CD4-positive, alpha-beta T cell treated with Interleukin-2 at 100 ng/mL for 4 hours (primary cell): Measurements from ENCODE around the gene NHERF2.

Experiments
- DNase-seq: peaks from one replicate; pipeline ENCODE4 v3.0.0-alpha.2; 2020; ENCODE audit warnings: low spot score

NHERF2 gene

GRCh38 chr16:1991135-1991551, 35.6 kb upstream of the NHERF2 start:
- DNase-seq, result peak; percentile 66

- DNase-seq, result no peak
Observed at GRCh38 chr16:1991588-1991947, 35.1 kb upstream of the NHERF2 start.

GRCh38 chr16:1991948-1992703, 34.6 kb upstream of the NHERF2 start:
- peak; percentile 97 for DNase-seq

GRCh38 chr16:1992704-1993317, 33.9 kb upstream of the NHERF2 start:
- no peak for DNase-seq

DNA sequence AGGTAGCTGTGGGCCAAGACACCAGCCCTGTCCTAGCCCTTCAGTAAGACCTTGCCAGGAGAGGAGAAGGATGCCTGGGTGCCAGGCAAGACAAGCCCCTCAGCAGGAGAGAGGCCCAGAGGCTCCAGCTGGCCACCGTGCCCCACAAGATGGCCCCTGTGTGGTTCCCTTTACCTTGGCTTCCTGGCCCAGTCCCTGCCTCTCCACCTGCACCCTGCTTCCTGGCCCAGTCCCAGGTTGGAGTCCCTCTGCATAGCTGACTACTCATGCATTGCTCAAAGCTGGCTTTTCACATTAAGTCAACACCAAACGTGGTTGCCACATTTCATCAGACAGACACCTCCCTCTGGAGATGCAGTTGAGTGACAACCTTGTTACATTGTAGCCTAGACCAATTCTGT, 33.0 kb upstream of the NHERF2 start:
- no peak for DNase-seq

DNA sequence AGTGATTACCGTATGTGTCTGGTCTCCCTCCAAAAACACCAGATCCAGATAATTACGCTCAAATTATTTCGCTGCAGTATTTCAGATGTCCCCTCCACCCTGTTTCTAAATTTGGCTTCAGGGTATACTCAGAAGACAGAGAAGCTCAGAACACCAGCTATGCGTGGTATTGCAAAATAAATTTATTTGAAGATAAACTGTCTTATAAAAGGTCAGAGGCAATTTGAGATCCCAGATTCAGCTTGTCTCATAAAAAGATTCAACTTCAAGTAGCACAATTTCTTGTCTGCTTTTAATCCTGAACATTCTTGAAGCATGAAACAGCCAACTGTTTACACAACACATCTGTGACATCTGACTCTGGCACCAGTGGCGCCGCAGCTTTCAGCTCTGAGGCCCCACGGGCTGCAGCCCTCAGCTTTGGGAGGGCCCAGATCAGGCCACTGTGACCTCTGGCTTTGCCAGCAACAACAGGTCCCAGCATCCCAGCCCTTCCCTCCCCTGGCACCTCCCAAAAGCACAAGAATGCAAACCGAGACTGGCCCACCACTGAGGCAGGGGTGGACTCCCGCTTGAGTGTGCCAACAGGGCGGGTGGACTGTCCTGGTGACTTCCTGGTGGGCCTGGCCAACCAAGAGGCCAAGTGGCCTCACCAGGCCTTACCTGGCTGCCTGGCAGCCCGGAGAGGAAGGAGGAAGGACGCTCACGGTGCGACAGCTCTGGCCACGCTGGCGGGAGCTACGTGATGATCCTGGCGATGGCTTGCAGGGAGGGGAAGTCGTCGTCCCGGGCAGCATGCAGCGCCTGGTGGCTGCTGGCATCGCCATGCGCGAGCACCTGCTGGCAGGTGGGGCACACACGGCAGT, 29.0 kb upstream of the NHERF2 start:
- no peak for DNase-seq

DNA sequence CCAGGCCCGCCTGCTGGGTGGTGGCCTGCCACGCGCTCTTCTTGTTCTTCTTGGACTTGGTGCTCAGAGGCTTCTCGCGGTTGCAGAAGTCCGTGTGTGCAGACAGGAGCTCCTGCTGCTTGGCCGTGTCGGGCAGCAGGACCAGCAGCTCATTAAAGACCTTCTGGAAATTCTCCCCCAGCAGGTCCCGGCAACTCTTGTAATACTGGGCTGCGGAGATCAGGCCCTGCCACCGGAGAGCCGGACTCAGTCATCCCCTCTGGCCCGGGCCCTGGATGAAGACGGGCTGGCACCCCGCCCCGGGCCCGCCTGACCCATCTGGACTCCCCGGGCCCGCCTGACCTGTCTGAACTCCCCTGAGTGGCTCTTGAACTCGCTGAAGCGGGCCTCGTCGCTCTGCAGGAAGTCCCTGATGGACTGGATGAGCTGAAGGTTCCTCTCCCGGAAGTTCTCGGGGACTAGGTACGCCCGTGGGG, 28.3 kb upstream of the NHERF2 start:
- no peak for DNase-seq

DNA sequence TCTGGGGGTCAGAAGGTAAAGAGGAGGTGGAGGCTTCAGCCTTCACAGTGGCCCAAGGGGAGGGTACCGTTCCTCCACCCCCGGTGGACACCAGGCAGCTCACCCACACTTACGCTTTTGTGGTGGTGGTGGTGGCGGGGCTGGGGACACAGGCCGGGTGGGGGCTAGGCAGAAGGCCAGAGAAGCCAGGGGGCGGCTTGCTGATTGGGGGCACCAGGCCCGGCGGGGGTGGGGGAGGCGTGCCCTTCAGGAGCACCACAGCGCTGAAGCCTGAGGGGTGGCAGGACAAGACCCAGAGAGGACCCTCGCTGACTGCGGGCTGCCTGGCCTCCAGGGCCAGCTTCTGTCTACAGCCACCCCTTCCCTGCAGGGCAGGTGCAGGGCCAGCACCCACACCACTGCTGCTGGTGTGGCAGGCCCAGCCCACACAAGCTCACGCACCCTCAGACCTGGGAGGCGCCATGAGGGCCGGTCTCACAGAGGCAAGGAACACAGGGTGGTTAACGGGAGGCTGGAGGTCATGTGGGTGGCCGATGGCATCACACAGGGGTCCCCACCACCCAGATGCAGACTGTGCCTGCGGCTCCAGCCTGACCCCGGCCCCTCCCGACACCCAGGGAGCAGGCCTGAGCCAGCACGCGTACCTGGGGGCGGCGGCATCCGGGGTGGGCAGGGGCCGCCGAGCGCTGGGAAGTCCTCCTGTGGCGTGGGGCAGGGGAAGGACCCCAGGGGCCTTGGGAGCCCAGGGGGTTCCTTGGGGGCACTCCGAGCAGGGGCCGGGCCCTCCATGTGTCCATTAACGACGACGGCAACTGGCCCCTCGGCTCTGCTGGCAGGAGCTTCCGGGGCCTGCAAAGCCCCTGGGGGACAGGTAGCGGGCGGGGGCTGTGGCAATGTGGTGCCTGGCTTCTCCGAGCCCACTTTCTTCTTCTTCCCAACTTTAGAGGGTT, 27.6 kb upstream of the NHERF2 start:
- DNase-seq, result no peak

- no peak for DNase-seq
Observed at GRCh38 chr16:1999866-2000514, 26.7 kb upstream of the NHERF2 start.

DNA sequence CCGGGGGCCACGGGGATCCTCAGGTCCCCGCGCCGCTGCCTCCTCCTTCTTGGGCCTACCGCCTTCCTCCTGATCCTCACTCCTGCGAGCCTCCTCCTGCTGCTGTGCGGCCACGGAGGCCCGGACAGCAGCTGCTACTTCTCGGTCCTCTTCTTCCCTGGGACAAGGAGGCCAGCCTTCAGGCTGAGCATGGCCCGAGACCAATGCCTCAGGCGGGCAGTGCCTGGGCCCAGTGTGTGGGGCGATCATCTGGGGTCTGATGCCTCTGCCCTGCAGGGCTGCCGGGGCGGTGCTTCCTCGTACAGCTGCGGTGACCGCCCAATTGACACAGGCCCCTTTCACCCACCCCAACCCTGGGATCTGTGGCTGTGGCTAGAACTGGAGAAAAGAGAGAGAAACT, 25.7 kb upstream of the NHERF2 start:
- no peak for DNase-seq

GRCh38 chr16:2001456-2002355, 25.0 kb upstream of the NHERF2 start:
- no peak for DNase-seq

GRCh38 chr16:2002406-2003230, 24.1 kb upstream of the NHERF2 start:
- DNase-seq, result no peak

DNA sequence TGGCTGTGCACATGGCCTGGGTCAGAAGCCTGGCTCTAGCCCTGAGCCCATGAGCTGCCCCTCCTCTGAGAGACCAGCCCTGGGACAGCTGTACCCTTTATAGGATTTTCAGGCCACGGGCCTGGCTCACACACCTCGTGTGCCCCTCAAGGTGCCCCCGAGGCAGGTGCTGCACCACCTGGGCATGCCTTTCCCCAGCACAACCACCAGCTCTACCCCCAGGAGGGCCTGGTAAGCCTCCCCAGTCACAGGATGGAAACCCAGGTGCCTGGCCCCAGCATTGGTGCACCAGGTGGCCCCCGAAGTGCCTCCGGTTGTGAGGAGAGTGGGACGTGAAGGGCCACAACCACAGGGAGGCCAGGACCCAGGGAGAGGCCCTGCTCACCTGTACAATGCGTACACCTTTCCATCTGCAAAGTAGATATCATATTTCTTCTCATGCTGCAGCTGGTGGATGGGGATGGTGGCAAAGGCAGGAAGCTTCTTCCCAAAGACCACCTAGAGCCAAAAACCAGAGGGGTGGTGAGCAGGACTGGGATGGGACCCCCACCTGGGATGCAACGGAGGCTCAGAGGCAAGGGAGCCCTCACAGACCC, 23.4 kb upstream of the NHERF2 start:
- DNase-seq, result no peak

- peak; percentile 85 for DNase-seq
Observed at GRCh38 chr16:2003827-2004641, 22.7 kb upstream of the NHERF2 start.

GRCh38 chr16:2004795-2005517, 21.7 kb upstream of the NHERF2 start:
- no peak for DNase-seq

GRCh38 chr16:2005646-2006045, 21.1 kb upstream of the NHERF2 start:
- no peak for DNase-seq

- DNase-seq, result no peak
Observed at GRCh38 chr16:2006317-2006716, 20.4 kb upstream of the NHERF2 start.
